CD4-positive, alpha-beta T cell treated with Interleukin-4 for 1 hour (primary cell): ENCODE data around the gene UBA52.
"Not testable (repeated sequence)": the region's sequence is repeated elsewhere in the genome, so short reads cannot be mapped to it uniquely, and the experiment has no call there.

ENCODE experiments used
- DNase-seq, 2 donors: peaks; one replicate each; pipeline ENCODE4 v3.0.0-alpha.2; 2020 to 2022

UBA52 gene

GRCh38 chr19:18557411-18558201 lies 14.1 kb upstream of the UBA52 start, which contains the start of gene KXD1:
TSS of gene KXD1 (plus strand) at chr19:18557870. CDS start at chr19:18562057, 4,187 bp downstream.
- peak; percentile 99 for DNase-seq

- DNase-seq: no peak
Measured at GRCh38 chr19:18558202-18558555, 13.5 kb upstream of the UBA52 start.

GRCh38 chr19:18558604-18559003 lies 13.1 kb upstream of the UBA52 start:
- DNase-seq: no peak

GRCh38 chr19:18559685-18560084 lies 12.0 kb upstream of the UBA52 start:
- DNase-seq: no peak

GRCh38 chr19:18562086-18562485 lies 9.6 kb upstream of the UBA52 start:
- no peak for DNase-seq

GRCh38 chr19:18566953-18567352 lies 4.7 kb upstream of the UBA52 start:
- no peak for DNase-seq

GRCh38 chr19:18568367-18568766 lies 3.3 kb upstream of the UBA52 start:
- DNase-seq: no peak

- DNase-seq: no peak
Measured at GRCh38 chr19:18574691-18575291, 3.1 kb downstream of the UBA52 start.

- no peak for DNase-seq
Measured at GRCh38 chr19:18576383-18576782, 4.7 kb downstream of the UBA52 start.

- DNase-seq: no peak
Measured at GRCh38 chr19:18577365-18577914, 5.8 kb downstream of the UBA52 start.

- no peak for DNase-seq
Measured at GRCh38 chr19:18580311-18580710, 8.7 kb downstream of the UBA52 start.

- DNase-seq: no peak
Measured at GRCh38 chr19:18586306-18586705, 14.6 kb downstream of the UBA52 start.

GRCh38 chr19:18587561-18587960 lies 15.9 kb downstream of the UBA52 start:
- no peak for DNase-seq

GRCh38 chr19:18587962-18588610 lies 16.4 kb downstream of the UBA52 start:
- no peak for DNase-seq

GRCh38 chr19:18588611-18589379 lies 17.1 kb downstream of the UBA52 start, which contains the start of gene REX1BD:
TSS of gene REX1BD (plus strand) at chr19:18588798. CDS start at chr19:18588802, 4 bp downstream.
- DNase-seq: peak; percentile 88 to 90

- peak in 1 of 2 donors; percentile 69 for DNase-seq
Measured at GRCh38 chr19:18589380-18590272, 18.0 kb downstream of the UBA52 start.

GRCh38 chr19:18590273-18591272 lies 18.9 kb downstream of the UBA52 start:
- DNase-seq: peak in 1 of 2 donors; percentile 43

GRCh38 chr19:18591735-18592385 lies 20.2 kb downstream of the UBA52 start:
- DNase-seq: no peak

GRCh38 chr19:18592732-18593131 lies 21.1 kb downstream of the UBA52 start:
- DNase-seq: not testable (repeated sequence)
